NCI-H510A (cell line): ENCODE measurements around the gene B2M.
"Not testable (repeated sequence)": the region's sequence is repeated elsewhere in the genome, so short reads cannot be mapped to it uniquely, and the experiment has no call there.

Experiments
- DNase-seq: peaks from one replicate; lab custom pipeline; 2025; lab: John Stamatoyannopoulos, UW

The B2M gene

GRCh38 chr15:44726136-44726535 lies 14.8 kb downstream of the B2M start:
- no peak for DNase-seq

- no peak for DNase-seq
These were observed 15.5 kb downstream of the B2M start for GRCh38 chr15:44726568-44727484.

GRCh38 chr15:44727485-44728231 lies 16.3 kb downstream of the B2M start:
- DNase-seq: no peak

GRCh38 chr15:44728232-44728575 lies 16.9 kb downstream of the B2M start:
- not testable (repeated sequence) for DNase-seq

GRCh38 chr15:44728576-44729407 lies 17.5 kb downstream of the B2M start:
- peak; percentile 89 for DNase-seq

GRCh38 chr15:44729408-44730127 lies 18.3 kb downstream of the B2M start:
- DNase-seq: no peak

- DNase-seq: no peak
These were observed 23.6 kb downstream of the B2M start for GRCh38 chr15:44734839-44735481.

GRCh38 chr15:44735482-44736180 lies 24.3 kb downstream of the B2M start:
- DNase-seq: no peak

- no peak for DNase-seq
These were observed 25.0 kb downstream of the B2M start, which contains the start of gene TRIM69 for GRCh38 chr15:44736181-44736765. Gene TRIM69, plus strand, starts transcription at chr15:44736528. Its CDS starts 177 bp downstream, at chr15:44736705.

GRCh38 chr15:44738340-44738984 lies 27.1 kb downstream of the B2M start:
- DNase-seq: no peak

GRCh38 chr15:44739222-44739847 lies 28.0 kb downstream of the B2M start:
- not testable (repeated sequence) for DNase-seq

- not testable (repeated sequence) for DNase-seq
These were observed 32.1 kb downstream of the B2M start for GRCh38 chr15:44743454-44743853.

- no peak for DNase-seq
These were observed 42.0 kb downstream of the B2M start for GRCh38 chr15:44753345-44753744.

- no peak for DNase-seq
These were observed 51.9 kb downstream of the B2M start for GRCh38 chr15:44763187-44763586.

- DNase-seq: no peak
These were observed 52.5 kb downstream of the B2M start for GRCh38 chr15:44763848-44764247.

GRCh38 chr15:44765036-44765435 lies 53.7 kb downstream of the B2M start:
- DNase-seq: no peak
